Activated T-cell treated with anti-CD3 and anti-CD28 coated beads, Interleukin-2, amount 50 U/mL, for 1 hour (primary cell): ENCODE data around the gene SMAD6.

Experiments used
- DNase-seq: peaks from one replicate; pipeline ENCODE4 v3.0.0-alpha.2; 2020

Gene SMAD6

DNA sequence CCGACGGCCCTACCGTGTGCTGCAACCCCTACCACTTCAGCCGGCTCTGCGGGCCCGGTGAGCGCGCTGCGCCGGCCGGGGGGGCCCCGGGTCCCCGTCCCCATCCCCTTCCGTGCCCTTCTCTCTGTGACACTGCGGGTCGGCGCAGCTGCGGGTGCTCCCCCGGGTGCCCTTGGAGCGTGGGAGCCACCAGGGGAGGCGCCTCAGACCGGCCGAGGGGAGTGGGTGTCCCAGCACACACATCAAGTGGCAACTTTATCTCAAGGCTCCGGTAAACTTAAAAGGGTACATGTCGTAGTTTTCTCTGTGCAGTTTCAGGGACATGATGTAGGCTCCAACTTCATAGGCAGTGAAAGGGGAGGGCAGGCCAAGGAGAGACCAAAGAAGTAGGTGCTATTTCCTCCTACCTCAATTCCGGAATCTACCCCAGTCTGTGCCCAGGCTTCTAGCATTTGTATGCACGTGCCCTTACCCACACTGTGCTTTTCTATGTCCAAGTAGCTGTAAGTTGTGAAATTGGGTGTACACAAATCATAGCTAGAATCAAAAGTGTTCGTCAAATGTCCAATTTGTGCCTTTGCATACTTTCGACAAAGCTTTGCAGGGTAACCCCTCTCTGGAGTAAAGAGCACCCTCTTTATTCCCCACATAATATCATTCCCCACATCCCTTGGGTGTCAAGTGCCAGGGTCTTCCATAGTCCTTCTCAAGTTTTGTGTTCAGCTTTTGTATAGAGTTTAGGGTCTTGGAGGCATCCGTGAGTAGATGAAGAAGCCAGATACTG lies 2.2 kb downstream of the SMAD6 start:
- no peak for DNase-seq

DNA sequence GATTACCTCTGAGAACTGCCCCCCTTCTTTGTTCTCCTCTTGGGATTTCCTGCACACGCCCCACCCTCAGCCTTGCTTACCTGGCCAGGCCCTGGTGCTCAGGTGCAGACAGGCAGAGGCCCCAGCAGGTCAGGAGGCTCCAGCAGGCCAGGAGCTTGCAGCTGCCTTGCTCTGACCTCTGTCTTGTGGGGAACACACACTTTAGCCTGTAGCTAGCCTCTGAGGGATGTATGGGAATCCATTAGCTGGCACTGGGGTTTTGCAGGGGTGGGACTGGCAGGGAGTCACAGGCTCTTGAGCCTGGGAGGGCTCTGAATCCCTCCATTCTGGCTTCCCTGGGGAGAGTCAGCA lies 2.7 kb downstream of the SMAD6 start:
- no peak for DNase-seq

DNA sequence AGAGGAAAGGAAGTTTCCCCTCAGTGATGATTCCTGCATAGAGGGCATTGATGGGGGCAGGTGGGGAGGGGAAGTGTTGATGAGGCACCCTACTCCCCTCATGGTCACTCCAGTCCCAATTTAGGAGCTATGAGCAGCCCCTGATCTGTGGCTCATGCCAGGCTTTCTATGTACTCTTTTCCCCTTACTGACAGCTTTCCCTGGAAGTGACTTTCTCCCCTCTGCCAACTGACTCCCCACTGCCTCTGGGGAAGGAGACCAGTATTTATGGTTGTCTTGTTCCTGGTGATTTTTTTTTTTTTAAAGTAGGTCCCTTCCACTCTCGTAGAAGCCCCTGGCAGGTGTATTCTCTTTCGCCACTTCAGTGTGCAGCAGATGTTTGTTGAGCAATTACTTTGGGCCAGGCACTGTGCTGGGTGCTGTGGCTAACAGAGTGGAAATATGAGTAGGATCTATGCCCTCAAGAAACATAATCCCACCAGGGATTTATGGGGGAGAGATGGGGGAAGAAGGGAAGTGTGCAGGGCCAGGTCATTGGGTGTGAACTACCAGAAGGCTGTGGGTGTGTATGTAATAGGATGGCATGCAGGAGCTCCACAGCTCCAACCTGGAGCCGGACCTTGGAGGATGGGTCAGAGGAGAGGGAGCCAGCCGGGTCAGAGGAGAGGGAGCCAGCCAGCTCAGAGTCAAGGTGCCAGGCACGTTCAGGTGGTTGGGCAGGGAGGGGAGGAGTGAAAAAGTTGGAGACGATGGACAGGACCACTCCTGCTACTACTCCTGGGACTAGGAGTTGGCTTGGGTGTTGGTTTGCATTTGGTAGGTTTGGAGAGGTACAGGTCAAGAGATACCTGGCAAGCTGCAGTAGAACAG lies 3.5 kb downstream of the SMAD6 start:
- DNase-seq: no peak

DNA sequence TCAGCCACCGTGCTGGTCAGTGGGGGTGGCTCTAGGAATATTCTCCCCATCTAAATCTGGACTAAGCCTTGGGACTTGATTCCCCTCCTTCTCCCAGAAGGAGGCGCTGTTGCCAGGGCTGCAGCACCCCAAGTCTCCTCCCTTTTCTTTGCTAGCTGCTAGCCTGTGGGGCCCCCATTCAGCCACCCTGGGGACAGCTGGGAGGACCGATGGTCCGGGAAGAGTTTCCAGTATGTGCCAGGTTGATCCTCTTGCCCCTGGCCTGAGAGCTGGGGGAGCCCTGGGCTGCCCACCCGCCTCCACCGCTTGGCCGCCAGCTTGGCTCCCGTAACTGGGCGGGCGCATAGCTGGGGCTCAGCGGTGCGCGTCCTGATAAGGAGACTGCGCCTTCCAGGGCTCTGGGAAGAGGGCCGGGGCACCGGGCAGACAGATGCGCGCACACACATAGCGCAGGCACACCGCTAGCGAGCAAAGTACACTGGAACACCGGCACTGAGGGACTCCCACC lies 4.2 kb downstream of the SMAD6 start:
- no peak for DNase-seq

DNA sequence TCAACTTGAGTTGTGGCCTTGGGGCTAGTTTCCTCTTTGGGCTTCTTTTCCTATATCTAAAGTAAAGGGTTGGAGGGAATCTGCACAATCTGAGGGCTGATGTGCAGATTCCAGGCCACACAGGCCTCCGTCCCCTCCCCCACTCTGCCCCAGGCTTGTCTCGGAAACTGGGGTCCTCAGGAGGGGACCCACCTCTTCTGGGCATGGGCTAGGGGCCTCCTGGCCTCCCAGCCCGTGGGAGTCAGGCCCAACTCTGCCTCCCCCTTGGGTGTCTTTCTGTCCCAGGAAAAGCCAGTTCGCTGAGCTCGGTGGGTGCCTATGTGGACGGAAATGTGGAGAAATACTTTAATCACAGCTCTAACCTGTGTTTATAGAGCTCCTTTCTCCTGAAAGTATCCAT lies 4.8 kb downstream of the SMAD6 start:
- DNase-seq: no peak

DNA sequence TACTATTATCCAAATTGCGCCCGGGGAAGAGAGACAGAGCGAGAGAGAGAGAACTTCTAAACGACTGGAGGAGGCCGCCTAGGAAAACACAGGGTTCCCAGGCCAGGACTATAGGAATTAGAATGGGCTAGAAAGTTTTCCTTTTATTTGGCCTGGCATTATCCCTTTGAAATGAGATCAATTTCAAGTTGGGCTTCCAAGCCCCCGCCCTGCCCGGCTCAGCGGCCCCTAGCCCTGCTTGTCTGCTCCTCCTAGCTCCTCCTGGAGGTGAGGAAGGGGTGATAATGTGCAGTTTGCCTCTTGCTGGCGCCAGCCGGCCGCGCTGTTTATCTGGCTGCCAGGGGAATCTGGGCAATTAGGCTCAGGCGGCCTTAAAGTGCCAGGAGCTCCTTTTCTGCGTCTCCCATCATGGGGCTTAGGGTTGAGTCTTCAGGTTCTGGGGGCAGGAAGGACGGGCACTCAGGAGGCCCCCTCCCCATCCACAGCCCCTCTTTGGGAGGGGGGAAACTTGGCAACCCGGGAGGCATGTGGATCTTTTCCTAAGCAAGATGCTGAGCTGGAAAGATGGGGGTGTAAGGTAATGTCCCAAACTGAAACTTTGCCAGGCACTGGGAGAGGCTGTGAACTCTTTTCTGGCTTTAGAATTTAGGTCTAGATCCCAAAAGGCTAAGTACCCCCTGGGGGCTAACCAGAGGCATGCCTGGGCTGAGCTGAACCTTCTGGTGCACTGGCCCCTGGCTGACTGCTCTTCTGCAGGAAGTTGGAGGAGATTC lies 5.5 kb downstream of the SMAD6 start:
- DNase-seq: no peak

DNA sequence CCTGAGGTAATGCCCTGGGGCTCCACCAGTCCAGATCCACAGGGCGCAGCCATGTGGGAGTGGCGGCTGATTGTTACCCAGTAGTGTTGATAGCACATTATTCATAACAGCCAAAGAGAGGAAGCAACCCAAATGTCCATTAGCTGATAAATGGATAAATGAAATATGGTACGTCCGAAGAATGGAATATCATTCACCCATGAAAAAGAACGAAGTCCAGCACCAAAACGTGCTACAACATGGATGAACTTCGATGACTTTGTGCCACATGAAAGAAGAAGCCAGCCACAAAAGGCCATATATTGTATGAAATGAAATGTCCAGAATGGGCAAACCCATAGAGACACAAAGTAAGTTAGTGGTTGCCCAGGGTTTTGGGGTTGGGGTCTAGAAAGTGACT lies 6.4 kb downstream of the SMAD6 start:
- DNase-seq: no peak

DNA sequence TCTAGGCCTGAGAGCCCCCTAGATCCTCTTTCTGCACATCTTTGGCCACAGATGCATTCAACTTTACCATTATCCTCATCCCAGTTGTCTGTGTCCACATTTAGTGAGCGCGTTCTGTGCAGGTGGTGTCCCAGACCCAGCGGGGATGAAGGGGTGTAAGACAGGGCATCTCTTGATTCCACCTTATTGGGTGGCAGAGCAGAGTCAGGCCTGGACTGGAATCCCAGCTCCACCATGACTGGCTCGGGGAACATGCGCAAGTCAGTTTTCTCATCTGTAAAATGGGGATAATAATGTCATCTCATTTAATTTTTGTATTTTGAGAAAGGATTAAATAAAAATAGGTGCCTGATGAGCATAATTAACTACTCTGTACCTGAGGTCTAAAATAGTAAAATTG lies 7.8 kb downstream of the SMAD6 start:
- DNase-seq: no peak

DNA sequence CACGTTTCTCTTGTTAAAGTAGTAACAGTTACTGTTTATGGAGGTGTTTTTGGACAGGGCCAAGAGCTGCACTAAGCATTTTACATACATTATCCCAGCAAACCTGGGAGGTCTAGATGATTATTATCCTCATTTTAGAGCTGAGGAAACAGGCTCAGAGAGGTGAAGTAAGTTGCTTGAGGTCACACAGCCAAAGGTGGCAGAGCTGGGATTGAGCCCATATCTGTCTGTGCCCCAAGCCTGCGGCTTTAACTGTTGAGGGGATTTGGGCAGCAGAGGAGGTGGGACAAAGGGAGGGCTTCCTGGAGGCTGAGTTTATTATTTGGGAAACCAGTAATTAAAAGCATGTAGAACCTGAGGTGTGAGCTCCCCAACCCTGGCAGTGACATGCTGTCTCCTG lies 9.2 kb downstream of the SMAD6 start:
- DNase-seq: no peak

DNA sequence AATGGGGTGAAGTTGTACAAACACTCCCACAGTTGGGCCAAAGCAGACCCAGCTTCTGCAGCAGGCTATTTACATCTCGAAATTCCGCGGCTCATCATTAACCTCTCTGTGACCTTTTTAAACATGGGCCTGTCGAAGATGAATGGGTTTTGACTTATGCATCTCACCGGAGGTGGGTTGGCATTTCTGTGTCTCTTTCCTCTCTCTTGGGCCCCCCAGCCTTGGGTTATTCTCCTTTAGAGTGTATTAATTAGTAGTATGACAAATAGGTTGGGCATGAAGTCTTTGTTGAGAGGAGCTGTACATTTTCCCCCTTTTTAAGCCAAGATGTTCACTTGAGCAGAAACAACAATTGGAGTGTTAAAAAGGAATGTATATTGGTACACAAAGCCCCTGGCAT lies 9.8 kb downstream of the SMAD6 start:
- DNase-seq: no peak

DNA sequence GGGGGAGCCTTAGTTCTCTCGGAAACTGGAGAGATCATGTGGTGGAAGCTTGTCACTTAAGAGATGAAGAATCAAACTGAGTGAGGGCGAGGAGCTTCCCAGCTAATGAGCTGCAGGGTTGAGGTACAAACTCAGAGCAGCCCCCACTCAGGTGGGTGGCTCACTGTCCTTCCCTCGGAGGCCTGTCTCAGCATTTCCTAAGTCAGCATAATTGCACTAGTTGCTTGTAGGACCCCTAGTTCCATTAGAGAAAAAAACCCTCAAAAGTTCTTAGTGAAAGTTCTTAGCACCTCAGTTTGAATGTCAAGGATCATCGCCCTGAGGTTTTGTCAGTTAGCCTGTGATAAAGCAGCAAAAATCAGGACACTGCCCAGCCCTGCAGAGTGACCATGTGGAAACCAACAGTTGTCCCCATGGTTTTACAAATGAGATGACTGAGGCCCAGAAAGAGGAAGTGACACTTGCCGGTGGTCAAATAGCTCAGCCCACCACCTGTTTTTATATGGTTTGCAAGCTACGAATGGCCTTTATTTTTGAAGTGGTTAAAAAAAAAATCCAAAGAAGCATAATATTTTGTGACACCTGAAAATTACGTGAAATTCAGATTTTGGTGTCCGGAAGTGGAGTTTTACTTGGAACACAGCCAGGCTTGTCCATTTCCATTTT lies 11.9 kb downstream of the SMAD6 start:
- DNase-seq: no peak

DNA sequence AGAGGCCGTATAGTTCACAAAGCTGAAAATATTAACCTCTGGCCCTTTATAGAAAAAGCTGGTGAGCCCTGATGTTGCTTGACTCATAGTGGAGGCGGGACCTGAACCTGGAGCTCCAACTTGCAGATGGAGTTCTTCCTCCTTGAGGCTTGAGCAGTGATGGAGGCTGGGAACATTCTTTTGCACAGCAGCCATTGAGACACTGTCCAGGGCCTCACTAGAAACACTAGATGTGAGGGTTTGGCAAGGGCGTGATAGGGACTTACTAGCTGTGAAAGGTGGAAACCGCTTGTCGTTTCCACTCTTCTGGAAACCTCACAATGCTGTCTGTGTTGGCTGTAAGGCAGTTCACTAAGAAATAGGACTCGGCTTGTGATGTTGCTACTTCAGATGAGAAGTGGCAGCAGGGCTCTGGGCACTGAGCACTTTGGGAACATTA lies 12.5 kb downstream of the SMAD6 start:
- DNase-seq: no peak

DNA sequence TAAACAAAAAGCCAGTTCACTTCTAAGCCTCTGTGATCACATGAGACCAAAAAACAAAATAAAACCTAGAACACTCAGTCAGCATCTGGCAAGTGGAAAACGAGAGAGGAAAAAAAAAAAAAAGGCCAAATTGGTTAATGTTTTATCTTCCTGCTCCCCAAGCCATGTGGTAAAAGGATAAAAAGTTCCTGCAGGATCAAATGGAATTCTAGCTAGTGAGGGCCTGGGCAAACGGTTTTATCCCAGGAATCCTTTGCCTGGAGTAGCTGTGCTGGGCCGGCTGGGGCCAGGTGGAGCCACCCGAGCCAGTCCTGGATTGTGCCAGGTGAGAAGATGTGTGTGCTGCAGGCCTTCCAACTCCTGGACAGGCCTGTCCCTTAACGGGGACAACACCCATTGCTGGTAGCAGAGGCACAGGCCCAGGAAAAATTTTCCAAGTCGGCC lies 13.2 kb downstream of the SMAD6 start:
- DNase-seq: no peak

DNA sequence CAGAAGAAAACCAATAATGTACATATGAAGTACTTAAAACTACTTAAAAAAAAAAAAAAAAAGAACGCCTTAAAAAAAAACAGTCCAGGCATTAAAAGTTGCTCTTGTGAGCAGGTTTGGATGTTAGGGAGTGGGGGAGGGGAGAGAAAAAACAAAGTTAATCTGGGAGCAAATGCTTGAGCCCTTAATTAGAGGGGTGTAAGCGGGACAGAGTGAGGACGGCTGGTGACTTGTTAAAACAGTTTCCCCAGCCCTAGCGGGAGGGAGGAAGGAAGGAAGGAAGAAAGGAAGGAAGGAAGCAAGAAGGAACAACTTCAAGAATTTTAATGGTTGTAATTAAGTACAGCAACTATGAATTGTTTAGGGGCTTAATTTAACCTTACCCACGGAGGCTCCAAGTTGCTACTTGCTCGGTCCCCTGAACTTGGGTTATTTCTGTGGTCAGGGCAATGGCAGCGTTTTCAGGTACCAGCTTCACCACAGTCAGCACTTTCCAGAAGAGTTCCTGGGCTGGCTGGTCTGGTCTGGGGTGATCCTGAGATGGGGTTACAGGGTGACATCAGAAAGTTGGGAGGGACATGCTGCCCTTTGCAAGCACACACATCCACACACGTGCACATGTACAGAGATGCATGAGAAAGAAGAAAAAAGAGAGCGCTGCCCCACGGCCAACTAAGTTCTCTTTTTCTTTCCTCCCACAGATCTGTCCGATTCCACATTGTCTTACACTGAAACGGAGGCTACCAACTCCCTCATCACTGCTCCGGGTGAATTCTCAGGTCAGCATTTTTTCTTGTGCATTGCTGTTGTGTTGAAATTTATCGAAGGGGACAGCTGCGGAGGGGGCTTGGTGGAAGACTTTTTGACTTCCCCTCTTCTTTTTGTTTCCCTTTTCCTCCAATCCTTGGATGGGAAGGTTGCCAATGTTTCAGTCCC lies 14.0 kb downstream of the SMAD6 start:
- no peak for DNase-seq

DNA sequence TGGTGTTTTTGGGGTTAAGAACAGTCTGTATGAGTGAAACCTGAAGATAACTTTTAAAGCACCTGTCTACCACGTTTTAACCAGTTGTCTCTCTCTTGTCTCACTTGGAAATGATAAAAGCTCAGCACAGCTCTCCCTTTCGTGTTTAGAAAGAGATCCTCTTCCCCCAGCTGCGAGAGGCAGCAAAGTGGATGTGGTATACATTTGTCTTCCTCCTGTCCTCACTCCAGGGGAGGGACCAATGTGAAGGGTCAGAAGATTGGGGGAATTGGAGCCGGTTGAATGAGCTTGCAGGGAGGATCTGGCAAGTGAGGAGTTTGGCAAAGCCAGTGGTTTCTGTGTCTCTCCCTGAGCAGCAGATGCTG lies 14.6 kb downstream of the SMAD6 start:
- no peak for DNase-seq

DNA sequence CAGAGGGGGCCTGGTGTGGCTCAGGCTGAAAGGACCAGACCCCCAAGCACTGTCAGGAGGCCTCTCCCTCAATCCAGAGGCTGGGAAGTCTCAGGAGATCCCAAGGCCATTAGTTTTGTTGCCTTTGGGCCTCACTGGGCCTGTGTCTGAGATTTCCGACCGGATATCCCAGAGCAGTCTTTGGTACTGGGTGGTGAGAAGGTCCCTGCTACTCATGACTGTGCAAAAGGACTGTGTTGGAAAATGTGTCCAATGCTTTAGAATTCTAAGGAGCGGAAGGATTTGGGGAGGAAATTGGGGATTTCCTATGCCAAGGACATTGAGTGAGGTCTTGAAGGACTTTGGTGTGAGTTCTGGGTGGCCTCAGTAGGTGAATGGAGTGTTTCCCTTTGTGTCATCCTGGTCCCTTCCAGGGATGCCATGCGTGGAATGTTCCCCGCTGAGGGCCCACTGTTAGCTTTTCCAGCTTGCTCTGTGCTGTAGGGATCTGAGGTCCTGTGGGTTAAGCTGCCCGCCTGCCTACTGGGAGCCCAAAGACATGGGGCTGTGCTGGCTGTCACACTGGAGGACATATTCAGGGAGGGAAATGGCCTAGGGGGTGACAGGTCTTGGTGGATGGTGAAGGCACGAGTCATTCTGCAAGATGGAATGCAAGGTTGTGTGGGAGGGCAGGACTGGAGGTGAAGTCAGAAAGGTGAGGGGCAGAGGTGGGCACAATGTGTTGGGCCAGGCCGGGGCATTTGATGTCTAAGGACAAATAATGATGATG lies 16.4 kb downstream of the SMAD6 start:
- no peak for DNase-seq

DNA sequence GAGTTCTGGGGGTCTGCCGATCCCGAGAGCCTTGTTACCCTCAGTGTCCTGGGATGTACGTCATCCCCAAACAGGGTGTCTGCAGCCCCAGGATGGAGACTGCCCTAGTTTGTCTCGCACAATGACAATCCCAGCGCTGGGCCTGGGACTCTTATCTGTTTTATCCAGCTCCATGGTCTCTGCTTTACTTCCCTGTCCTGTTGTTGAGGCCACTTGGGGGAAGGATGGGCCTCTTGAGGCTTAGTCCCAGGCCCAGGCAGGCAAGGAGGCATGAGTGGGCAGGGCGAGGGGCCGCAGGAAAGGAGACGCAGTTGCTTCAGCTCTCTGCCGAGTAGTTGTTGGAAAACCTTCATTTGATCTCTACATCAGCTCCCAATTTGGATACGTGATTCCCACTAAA lies 17.4 kb downstream of the SMAD6 start:
- DNase-seq: no peak

DNA sequence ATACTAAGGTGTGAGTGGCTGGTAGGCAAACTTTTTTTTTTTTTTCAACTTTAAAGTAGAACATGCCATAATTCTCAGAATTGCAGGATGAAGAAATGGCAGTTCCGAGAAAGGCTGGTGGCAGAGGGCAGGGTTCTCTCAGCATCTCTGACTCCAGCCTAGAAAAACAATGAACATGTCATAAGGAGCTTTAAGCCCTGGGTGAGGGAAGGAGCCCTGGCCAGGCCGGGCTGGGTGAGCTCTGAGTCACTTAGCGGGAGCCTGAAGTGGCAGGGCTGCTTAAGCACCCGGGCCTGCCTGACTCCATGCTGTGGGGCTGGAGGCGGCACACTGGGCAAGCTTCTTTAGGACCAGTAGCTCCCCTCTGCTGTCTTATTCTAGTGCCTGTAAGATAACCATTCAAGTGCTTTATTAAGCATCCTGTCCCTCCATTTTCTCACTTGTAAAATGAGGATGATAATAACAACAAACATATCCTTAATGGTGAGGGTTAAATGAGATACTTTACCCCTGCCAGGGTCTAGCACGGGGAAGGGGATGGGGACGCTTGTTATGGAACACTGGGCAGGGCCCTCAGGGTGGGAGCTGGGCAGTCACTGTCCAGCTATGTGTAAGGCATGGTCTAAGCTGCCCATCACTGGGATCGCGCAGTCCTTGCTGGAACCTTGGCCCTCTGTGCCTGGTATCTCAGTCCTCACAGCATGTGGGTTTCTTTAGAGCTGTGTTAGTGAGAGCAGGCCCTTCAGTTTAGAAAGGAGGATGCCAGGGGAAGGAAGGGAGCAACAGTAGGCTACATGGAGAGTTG lies 18.4 kb downstream of the SMAD6 start:
- no peak for DNase-seq

DNA sequence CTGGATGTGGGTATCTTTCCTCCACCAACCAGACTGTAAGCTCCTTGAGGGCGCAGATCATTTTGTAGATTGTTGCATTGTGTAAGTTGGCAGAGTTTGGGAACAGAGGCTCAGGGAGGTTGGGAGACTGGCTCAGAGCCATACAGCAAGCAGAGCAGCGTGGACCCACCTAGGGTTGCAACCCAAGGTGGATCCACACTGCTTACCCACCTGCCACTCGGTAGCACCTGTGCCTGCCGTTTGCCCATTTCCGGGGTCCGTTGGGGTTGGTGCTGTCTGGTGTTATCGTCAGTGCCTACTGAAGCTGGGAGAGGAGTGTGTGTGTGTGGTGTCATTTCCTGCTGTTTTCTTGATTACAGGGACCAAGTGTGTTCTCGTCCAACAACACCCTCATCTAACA lies 19.0 kb downstream of the SMAD6 start:
- no peak for DNase-seq

DNA sequence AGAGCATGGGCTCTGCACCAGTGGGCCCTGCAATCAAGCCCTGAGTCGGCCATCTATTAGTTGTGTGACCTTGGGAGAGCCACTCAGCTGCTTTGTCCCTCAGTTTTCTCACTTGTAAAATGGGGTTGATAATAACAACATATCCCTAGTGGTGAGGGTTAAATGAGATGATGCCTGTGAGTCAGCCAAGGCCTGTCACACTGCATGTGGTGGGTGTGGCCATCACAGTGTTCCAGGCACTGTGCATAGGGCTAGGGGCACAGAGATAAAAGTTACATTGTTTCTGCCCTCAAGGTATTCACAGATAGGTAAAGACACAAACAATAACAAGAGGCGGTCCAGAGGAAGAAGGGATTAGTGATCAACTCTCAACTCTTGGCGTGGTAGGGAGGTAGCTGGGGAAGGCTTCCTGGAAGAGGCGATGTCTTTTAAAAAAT lies 19.5 kb downstream of the SMAD6 start:
- no peak for DNase-seq
